Raji (cell line): ENCODE measurements around the gene SLC26A11.

ENCODE experiments used
- POLR2A ChIP-seq: IDR thresholded peaks from 2 replicates; pipeline ENCODE4 v1.6.1; 2011; ENCODE audit warnings: low read depth, low read length, control low read depth; ENCODE audit not compliant: insufficient read depth

Gene SLC26A11

DNA sequence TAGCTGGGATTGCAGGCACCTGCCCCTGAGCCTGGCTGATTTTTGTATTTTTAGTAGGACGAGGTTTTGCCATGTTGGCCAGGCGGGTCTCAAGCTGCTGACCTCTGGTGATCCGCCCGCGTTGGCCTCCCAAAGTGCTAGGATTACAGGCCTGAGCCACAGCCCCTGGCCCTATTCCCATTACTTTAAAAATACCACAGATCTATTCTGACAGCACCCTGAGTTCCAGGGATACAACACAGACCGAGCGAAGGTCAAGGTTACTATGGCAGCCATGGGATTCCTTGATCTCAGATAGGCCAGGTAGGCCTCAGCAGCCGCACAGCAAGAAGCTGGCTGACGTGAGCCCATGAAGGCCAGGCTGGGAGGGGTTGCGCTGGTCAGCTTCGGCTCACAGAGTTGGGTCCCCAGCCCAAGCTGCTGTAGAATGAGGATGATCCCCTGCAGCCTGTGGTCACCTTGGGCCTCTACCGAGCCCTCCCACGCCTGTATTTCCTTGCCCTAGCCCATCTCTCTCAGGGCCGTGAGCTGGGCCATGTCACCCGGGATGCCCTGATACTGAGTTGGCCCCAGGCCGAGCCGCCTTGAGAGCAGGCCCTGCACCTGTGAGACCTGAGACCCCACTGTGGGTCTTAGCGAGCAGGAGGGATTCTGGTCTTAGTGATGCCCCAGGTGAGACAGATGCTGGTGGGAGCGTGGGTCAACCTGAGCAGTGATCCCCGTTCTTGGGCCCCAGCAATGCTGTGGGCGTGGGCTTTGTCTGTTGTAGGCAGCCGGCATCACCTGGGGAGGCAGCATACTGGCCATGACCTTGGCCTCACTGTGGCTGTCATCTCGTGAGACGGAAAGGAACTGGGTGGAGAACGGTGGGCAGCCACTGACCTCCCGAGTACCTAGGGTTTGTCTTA, 23.6 kb downstream of the SLC26A11 start:
- TF ChIP-seq POLR2A, result no peak

DNA sequence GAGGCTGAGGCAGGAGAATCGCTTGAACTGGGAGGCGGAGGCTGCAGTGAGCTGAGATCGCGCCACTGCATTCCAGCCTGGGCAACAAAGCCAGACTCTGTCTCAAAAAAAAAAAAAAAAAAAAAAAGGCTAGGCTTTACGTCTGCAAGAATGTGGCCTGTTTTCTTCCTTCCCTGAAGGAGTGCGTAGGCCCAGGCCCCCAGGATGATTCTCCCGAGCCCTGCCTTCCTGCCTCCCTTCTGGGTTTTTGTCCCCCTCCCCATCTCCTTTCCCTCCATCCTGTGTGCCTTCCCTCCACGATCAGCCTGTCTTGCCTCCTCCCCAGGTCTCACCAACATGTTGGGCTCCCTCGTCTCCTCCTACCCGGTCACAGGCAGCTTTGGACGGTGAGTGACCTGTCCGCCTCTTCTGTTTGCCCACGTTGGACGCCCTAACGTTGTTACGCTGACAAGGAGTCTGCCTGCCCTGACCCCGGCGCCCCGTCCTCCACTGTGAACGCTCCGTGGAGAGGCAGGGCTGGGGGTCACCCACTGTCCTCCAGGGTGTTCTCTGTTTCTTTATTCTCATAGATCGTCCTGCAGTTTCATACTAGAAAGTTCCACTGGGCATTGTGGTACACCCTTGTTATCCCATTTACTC, 24.8 kb downstream of the SLC26A11 start:
- no peak for TF ChIP-seq POLR2A

DNA sequence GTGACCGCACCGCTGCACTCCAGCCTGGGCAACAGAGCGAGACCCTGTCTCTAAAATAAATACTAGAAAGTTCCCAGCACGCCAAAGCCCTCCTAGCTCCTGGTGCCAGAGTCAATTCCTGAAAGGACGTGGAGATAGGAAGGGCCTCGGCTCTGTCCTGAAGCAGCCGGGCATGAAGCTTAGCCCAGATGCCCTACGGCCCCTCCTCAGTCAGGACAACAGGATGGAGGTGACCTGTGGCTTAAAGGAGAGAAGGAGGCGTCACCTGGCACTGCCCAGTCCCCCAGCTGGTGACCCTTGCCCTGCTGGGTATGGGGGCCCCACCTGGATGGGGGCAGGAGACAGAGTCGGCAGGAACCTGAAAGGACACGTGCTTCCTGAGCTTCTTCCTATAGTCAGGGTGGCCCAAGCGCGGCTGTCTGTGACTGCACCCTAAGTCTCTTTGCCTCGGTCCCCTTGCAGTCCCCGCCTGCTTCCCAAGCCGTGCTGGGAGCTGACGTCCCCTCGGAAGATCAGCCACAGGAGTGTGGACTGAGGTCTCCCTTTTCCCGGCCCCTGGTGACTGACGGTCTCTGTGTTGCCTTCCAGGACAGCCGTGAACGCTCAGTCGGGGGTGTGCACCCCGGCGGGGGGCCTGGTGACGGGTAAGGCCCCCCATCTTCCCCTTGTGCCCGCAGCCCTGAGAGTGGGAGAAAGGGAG, 25.5 kb downstream of the SLC26A11 start:
- TF ChIP-seq POLR2A, result no peak

DNA sequence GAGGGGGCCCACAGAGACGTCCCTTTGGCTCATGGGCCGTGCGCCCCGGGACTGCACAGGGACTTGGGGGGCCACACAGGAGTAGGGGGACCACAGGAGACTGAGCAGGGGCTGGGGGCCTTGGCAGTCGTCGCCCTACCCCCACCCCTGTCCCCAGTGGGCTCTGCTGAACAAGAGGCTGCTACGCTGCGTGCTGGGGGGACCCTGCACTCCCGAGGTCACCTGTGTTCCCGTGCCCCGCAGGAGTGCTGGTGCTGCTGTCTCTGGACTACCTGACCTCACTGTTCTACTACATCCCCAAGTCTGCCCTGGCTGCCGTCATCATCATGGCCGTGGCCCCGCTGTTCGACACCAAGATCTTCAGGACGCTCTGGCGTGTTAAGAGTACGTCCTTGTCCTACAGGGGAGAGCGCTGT, 26.0 kb downstream of the SLC26A11 start:
- TF ChIP-seq POLR2A, result no peak

DNA sequence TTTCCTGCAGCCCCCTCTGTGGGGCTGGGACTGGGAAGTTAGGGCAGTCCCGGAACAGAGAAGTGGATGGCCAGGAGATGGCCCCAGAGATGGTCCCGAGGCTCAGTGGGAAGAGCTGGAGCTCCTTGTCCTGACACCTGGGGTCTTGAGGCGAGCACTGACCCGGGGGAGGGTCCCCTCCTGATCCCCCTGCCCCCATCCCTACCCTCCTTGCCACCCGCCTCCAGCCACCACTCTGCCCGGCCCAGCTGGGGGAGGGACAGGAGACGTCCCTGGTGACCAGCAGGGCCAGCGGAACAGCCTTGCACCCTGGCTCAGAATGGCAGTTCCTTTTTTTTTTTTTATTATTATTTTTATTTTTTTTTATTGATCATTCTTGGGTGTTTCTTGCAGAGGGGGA, 26.5 kb downstream of the SLC26A11 start:
- TF ChIP-seq POLR2A, result no peak

DNA sequence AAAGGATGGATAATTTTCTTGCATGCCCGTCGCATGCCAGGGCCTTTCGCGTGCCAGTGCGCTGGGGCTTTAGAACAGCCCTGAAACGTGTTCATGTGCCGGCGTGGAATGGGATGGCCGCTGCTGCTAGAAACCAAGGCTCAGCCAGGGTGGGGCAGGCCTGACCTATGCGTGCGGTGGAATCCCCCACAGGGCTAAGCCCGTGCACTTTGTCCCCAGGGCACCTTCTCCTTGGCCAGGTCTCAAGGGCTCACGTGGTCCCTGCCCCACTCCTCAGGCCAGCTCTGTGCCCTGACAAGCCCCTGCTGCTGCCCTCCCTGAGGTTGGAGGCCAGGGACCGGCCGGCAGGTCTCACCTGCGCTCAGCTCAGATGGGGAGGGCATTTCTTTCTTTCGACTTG, 27.3 kb downstream of the SLC26A11 start:
- TF ChIP-seq POLR2A, result no peak

DNA sequence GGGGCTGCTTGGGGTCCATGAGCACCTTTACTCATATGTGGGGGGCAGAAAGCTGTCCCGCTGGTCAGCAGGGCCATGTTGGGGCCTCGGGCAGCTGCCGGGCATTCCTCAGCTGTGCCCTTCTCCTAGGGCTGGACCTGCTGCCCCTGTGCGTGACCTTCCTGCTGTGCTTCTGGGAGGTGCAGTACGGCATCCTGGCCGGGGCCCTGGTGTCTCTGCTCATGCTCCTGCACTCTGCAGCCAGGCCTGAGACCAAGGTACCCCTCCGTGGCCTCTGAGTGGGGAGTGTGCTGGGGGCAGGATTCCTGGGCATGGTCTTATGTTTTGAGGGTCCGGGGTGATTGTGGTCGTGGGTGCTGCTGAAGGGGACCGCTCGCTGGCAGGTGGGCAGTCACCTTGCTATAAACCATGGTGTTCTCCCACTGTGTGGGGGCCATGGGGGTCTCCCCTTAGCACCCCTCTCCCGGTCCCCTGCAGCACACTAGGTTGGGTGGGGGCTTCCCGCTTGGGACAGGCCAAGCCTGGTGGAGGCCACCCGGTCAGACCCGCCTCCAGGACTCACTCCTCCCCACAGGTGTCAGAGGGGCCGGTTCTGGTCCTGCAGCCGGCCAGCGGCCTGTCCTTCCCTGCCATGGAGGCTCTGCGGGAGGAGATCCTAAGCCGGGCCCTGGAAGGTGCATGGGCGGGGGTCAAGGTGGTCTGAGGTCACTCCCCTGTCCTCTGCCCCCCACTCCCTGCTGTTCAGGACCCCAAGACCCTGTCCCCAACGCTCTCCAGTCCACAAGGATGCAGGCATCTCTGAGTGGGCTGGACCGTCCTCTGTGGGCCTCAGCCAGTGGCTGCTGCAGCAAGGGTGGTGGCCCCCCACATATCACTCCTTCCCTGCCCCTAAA, 28.0 kb downstream of the SLC26A11 start:
- no peak for TF ChIP-seq POLR2A

DNA sequence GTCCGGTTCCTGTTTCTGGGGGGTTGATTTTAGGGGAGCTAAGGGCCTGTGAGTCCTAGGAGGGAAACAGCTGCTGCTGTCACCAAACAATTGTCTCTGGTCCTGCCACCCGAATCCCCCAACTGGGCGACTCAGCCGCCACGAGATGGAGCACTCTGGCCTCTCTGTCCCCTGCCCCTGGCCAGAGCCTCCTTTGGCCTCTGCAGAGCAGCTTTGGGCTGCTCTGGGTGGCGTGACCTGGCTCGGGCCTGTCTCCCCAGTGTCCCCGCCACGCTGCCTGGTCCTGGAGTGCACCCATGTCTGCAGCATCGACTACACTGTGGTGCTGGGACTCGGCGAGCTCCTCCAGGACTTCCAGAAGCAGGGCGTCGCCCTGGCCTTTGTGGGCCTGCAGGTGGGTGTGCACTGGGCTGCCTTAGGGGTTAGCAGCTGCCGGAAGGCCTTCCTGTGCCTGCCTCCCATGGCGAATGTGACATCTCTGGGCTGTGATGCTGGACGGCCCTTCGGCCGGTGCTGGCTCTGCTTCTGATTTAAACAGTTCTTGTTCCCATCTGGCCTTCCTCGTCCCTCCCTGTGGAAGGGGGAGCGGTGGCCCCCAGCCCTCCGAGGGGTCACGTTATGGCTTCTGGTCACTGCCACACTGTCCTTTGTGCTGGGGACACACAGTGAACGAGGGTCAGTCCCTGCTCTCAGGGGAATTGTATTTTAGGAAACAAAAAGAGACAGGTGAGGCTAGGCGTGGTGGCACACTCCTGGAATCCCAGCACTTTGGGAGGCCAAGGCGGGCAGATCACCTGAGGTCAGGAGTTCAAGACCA, 28.9 kb downstream of the SLC26A11 start:
- no peak for TF ChIP-seq POLR2A

DNA sequence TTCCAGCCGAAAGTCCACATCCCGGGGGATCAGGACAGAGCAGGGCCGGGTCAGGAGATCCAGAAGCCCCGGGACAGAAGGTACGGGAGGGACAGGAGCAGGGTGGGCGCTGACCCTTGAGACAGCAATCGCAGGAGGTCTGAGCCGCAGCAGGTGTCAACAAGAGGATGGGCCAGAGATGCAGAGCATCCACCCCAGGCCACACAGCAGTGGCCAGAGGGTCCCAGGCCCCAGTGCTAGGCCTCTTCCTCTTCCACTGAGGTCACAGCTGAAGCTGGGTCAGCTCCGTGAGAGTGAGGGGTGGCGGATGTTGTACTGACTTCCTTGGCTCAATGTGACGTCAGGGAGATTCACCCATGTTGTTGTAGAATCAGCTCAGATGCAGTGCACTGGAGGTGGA, 31.7 kb downstream of the SLC26A11 start:
- TF ChIP-seq POLR2A, result no peak

DNA sequence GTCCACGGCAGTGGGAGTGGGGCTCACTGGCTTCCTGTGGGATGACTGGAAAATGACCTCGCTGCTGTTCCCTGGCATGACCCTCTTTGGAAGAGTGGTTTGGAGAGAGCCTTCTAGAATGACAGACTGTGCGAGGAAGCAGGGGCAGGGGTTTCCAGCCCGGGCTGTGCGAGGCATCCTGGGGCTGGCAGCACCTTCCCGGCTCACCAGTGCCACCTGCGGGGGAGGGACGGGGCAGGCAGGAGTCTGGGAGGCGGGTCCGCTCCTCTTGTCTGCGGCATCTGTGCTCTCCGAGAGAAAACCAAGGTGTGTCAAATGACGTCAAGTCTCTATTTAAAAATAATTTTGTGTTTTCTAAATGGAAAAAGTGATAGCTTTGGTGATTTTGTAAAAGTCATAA, 32.6 kb downstream of the SLC26A11 start:
- no peak for TF ChIP-seq POLR2A

DNA sequence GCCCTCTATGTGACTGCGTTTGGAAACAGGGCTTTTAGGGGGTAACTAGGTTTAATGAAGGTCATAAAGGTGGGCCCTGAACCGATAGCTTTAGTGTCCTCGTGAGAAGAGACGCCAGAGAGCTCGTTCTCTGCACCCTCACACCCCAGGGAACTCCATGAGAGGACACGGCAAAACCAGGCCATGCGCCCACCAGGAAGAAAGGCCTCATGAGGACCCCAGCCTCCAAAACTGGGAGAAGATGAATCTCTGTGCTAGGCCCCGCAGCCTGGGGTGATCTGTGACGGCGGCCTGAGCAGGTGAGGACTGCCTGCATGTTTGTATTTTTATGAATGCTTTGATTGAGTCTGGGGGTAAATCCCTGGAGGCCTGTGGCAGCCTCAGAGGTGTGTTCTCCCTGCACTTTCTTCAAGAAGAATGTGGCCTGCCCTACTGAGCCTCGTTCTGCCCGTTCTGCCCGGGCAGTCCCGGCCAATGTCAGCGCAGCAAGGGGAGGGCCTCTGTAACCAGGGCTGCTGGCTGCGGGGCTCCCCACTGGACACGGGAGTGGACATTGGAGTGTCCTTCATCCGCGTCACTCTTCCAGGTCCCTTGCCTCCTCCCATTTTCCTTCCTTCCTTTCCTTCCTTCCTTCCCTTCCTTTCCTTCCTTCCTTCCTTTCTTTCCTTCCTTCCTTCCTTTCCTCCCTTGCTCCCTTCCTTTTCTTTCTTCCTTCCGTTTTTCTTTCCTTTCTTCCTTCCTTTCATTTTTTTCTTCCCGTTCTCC, 33.6 kb downstream of the SLC26A11 start:
- no peak for TF ChIP-seq POLR2A

DNA sequence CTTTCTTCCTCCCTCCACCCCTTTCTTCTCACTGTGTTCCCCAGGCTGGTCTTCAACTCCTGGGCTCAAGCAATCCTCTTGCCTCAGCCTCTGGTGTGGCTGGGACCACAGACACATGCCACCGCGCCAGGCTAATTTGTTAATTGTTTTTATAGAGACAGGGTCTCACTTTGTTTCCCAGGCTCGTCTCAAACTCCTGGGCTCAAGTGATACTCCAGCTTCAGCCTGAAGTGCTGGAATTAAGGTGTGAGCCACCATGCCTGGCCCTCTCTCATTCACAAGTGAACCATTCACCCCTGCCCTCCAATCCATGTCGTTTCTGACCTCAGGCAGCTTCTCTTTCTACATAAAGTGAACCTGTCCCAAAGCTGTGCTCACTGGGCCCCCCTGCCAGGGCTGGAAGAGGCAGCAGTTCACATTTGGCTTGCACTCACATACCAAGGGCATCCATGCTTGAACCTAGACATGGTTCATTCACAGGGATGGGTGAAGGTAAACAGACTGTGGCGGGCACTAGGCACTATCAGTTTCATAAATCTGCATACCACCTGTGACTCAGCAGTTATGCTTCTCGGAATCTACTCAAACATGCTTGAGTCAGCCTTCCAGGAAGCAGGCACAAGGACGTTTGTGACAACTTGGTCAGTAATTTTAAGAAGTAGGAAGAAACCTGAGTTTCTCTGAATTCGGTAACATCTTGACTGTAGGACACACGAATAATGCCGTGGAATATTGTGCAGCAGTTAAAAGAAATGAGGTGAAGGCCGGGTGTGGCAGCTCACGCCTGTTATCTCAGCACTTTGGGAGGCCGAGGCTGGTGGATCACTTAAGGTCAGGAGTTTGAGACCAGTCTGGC, 34.4 kb downstream of the SLC26A11 start:
- TF ChIP-seq POLR2A, result no peak

DNA sequence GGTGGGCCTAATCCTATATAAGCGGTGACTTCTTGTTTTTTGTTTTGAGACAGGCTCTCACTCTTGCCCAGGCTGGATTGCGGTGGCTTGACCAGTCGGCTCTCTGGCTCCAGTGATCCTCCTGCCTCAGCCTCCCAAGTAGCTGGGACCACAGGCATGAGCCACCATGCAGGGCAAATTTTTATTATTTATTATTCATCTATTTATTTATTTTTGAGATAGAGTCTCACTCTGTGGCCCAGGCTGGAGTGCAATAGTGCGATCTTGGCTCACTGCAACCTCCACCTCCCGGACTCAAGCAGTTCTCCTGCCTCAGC, 35.8 kb downstream of the SLC26A11 start:
- TF ChIP-seq POLR2A, result no peak
